CD4-positive, alpha-beta T cell treated with Interleukin-2 at 100 ng/mL for 4 hours (primary cell): ENCODE data around the gene ITIH1.
"Not testable (repeated sequence)": the region's sequence is repeated elsewhere in the genome, so short reads cannot be mapped to it uniquely, and the experiment has no call there.

ENCODE experiments used
- DNase-seq: peaks from one replicate; pipeline ENCODE4 v3.0.0-alpha.2; 2020; ENCODE audit warnings: low spot score

ITIH1 gene

GRCh38 chr3:52774901-52775864, 2.2 kb upstream of the ITIH1 start:
- no peak for DNase-seq

- DNase-seq = no peak
Measured at GRCh38 chr3:52775877-52776276, 1.5 kb upstream of the ITIH1 start.

DNA sequence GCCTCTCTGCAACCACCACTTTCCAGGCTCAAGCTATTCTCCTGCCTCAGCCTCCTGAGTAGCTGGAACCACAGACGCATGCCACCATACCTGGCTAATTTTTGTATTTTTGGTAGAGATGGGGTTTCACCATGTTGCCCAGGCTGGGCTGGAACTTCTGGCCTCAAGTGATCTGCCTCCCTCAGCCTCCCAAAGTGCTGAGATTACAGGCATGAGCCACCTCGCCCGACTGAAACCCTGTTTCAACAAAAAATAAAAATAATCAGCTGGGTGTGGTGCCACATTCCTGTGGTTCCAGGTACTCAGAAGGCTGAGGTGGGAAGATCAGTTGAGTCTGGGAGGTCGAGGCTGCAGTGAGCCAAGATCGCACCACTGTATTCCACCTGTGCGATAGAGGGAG, 913 bp upstream of the ITIH1 start:
- not testable (repeated sequence) for DNase-seq

DNA sequence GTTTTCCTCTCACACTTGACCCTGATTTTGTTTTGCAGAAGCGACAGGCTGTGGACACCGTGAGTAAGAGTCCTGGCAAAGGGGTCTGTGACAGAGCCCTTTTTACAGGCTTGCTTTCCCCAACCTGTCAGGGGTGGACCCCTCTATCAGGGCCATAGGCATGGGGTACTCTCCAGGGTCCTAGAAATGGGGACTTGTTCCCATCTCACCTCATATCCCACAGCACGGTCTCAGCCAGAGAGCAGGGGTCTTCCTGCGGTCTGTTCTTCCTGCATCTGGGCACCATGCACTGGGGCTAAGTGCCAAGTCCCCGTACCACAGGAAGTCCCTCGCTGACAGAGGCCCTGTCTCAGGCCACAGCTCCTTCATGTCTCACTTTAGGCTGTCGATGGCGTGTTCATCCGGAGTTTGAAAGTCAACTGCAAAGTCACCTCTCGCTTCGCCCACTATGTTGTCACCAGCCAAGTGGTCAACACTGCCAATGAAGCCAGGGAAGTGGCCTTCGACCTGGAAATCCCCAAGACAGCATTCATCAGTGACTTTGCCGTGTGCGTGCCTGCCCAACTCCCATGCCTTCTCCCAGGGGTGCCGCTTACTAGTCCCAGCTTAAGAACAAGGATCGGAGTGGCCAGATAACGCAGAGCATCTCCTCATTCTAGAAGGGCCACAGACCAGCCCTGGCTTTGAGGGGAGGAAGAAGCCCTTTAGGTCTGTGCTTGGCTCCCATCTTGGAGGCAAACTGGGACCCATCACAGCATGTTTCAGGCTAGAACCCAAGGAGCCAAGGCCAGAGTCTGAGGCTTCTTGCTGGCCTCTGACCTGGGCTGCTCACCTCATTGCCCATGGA, 783 bp downstream of the ITIH1 start:
- DNase-seq = no peak

GRCh38 chr3:52779011-52779836, 1.8 kb downstream of the ITIH1 start:
- no peak for DNase-seq

DNA sequence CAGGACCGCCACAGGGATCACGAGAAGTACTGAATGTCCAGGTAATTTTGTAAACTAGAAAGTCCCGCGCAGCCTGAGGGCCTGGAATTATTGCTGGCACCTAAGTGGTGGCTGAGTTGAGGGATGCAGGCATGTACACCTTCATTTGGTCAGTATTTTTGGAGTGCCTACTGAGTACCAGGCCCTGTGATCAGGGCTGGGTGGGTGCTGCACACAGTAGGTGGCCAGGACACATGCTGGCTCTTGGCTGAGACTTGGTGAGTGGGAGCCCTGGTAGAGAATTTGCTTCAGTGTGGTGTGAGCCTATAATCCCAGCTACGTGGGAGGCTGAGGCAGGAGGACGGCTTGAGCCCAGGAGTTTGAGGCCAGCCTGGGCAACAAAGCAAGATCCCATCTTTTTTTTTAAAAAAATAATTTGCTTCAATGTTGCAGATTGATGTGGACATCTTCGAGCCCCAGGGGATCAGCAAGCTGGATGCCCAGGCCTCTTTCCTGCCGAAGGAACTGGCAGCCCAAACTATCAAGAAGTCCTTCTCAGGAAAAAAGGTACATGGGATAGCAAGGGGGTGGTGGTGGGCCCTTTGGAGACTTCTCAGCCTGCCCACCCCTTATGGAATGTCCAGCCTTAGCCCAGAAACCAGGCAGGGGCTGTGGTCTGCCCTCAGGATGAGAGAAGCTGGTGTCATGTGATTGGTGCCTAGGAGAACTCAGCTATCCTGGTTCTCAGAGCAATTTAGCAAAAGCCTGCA, 2.6 kb downstream of the ITIH1 start:
- no peak for DNase-seq

- DNase-seq = no peak
Measured at GRCh38 chr3:52781741-52782140, 4.3 kb downstream of the ITIH1 start.

DNA sequence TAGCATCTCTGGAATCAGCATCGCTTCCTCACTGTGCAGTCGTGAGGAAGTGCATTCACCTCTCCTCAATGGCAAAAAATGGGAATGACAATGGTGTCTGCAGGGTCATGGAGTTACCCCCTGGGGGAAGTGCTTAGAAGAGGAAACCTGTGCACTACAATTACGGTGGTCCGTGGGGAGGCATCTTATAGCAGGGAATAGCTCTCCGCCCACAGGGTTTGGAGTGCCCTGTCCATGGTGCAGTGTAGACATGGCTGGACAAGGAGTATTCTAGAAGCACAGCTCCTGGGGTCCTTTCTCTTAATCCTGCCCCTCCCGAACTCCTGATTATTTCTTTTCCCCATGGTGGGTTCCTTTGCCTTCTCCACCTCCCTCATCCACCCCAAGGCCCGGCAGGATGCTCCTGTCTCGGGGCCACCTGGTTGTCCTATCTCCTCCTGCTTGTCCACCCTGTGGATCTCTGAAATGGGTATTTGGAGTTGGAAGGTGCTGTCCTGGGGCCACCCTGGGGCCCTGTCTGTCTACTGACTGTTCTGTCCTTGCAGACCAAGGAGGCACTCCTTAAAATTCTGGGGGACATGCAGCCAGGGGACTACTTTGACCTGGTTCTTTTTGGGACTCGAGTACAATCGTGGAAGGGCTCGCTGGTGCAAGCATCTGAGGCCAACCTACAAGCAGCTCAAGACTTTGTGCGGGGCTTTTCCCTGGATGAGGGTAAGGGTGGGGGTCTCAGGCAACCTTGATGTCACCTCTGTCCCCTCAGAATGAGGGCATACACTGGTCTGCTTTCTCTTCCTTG, 5.2 kb downstream of the ITIH1 start:
- no peak for DNase-seq

DNA sequence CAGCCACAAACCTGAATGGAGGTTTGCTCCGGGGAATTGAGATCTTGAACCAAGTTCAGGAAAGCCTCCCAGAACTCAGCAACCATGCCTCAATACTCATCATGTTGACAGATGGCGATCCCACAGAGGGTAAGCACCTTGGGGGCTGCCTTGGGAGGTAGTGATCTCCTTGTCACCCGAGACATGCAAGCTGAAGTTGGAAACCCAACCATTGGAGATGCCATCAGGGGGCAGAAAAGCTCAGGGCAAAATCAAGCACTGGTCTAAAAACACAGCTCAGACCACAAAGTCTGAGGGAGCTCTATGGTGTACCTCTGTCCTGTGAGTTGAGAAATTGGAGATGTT, 5.8 kb downstream of the ITIH1 start:
- no peak for DNase-seq

DNA sequence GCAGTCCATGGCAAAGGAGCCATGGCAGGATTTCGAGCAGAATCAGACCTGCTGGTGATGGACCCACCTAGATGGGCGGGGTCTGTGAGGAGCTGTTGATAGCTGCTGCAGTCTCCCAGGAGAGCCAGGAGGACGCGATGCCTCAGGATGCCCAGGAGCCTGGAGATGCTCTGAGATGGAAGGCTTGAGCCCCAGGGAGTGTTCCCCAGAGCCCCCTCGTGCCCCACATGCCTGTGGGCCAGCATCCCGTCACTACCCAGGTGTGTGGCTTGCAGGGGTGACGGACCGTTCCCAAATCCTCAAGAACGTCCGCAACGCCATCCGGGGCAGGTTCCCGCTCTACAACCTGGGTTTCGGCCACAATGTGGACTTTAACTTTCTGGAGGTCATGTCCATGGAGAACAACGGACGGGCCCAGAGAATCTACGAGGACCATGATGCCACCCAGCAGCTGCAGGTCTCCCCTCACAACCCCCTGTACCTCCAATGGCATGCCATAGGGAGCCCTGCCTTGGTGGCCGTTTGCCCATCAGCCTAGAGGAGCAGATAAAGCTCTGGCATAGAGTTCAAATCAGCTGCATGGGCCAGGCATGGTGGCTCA, 6.7 kb downstream of the ITIH1 start:
- no peak for DNase-seq

GRCh38 chr3:52784931-52785590, 7.7 kb downstream of the ITIH1 start:
- no peak for DNase-seq

DNA sequence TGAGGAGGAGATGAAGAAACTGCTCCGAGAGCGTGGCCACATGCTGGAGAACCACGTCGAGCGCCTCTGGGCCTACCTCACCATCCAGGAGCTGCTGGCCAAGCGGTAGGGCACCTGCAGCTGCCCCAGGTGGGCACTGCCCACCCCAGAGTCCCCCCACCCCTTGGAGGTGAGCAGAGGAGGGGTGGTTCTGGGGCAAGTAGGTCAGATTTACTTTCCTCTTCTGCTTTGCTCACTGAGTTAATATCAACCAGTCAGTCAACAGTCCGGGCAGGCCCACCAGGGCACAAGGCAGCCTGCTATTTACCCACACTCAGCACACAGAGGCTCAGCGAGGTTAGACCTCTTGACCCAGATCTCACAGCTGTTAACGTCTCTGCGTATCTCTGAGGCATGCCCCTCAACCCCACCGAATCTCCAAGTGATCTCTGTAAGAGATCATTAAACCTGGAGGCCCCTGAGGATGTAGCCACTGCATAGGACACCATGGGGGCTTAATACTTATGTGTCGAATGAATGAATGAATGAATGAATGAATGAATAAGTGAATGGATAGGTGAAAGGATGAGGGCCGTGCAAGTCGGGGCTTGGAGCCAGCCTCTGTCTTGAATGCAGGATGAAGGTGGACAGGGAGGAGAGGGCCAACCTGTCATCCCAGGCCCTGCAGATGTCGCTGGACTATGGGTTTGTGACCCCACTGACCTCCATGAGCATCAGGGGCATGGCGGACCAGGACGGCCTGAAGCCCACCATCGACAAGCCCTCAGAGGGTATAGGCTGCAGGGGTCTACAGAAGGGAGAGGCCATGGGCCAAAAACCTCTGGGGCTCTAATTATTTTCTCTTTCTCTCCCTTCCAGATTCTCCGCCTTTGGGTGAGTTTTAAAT, 9.2 kb downstream of the ITIH1 start:
- DNase-seq = no peak

GRCh38 chr3:52787246-52787645, 9.8 kb downstream of the ITIH1 start:
- DNase-seq = no peak

DNA sequence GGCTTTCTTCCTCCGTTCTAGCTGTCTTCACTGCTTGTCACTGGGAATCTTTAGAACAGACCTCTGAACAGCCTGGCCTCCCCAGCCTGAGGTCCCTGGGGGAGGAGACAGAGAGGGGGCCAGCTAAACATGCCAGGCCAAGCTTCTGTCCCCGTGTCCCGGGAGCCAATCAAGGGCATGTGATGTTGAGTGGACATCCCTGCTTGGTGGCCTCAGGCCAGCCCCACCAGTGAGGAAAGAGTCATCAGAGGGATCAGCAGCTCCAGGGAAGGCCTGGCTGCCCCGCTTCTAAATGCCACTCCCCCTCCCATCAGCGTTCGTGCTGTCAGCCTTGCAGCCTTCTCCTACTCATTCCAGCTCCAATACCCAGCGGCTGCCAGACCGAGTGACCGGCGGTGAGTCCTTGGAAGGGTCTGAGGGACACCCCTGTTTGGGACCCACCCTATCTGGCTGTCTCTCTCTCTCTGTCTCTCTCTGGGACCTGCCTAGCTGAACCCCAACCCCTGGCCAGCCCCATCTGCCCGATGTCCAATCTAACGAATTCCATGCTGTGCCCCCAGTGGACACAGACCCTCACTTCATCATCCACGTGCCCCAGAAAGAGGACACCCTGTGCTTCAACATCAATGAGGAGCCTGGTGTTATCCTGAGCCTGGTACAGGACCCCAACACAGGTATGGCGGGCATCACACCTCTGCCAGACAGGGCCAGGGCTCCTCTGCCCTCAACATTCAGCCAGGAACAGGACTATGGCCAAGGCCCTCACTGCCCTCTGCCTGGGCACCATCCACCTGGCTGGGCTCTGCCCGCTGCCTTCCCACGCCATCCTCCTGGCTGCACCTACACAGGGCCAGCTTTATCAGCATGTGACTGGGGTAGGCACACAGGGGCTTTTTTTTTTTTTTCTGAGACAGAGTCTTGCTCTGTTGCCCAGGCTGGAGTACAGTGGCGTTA, 10.6 kb downstream of the ITIH1 start:
- no peak for DNase-seq

DNA sequence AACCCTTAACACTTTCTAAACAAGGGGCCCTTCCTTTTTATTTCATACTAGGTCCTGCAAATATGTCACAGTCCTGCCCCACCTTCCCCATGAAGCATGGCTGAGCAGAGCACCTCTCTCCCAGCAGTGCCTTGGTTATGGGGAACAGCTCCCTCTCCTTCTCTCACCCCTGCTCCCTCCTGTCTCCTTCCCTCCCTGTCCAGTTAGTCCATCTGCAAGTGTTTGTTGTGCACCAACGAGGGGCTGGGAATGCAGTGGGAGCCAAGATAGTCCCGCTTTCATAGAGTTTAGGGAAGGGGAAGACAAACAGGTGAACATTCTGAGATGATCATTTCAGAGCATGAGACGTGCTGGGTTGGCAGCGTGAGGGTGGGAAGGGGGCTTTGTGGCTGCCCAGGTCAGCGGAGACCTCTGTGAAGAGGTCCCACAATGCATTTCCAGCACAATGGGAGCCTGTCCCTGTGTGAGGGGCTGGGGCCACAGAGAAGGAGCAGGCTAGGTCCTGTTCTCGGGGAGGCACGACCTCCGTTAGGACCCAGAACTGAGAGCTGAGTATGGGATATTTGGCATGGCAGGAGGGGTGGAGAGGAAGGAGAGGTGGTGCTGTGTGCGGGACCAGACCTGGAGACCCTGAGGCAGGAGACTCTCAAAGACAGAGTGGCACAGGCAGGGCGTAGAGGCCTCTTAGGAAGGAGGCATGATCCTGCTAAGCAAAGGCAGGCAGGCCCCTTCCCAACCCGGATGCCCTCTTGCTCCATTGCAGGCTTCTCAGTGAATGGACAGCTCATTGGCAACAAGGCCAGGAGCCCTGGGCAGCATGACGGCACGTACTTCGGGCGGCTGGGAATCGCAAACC, 11.7 kb downstream of the ITIH1 start:
- DNase-seq = no peak

- no peak for DNase-seq
Measured at GRCh38 chr3:52789746-52790040, 12.3 kb downstream of the ITIH1 start.

DNA sequence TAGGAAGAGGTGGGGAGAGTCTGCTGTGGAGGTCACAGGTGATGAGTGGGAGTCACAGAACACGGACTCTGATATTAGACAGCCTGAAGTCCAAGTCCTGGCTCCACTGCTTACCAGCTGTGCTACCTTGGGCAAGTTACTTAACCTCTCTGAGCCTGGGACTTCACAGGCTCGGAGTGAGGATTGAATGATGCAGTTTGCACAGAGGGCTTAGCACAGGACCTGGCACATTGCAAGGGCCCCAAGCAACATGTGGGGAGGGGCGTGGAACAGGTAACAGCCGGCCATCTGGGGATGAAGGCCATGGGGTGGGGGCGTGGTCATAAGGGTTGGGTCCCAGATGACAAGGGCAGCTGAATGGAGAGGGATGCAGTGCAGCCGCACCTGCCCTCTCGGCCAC, 12.9 kb downstream of the ITIH1 start:
- no peak for DNase-seq
